GM15510 (cell line): ENCODE results near the gene OR2AG2.
A peak's percentile ranks its signal among the peaks of the same experiment; 100 is the strongest.

Source experiments
- POLR2A ChIP-seq: IDR thresholded peaks from 3 replicates; pipeline ENCODE4 v1.6.1; 2011; ENCODE audit warnings: borderline replicate concordance; ENCODE audit not compliant: insufficient read length; ENCODE audit errors: extremely low read depth

Gene OR2AG2

DNA sequence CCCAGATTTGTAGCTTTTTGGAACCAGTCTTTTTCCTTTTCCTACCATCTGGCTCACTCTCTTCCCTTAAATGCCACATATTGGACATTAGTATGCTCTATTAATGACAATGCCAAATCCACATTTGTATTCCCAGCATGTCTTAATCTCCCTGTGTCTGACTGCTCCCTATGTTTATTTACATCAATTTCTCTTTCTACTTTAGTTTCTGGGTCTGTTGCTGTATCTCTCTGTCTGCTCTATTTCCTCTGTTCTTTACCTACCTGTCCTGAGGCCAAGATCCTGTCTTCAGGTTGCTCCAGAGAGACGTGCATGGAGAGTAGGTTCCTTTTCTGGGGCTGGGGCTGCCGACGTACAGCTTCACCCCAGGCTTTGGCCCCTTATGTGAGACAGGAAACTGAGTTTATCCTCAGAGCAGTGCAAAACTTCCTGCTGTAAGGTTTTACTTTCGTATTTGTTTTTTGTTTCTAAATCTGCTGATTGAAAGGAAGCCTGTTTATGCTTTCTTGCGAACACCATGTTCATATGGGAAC, 25.6 kb downstream of the OR2AG2 start:
- peak; percentile 63 for TF ChIP-seq POLR2A

DNA sequence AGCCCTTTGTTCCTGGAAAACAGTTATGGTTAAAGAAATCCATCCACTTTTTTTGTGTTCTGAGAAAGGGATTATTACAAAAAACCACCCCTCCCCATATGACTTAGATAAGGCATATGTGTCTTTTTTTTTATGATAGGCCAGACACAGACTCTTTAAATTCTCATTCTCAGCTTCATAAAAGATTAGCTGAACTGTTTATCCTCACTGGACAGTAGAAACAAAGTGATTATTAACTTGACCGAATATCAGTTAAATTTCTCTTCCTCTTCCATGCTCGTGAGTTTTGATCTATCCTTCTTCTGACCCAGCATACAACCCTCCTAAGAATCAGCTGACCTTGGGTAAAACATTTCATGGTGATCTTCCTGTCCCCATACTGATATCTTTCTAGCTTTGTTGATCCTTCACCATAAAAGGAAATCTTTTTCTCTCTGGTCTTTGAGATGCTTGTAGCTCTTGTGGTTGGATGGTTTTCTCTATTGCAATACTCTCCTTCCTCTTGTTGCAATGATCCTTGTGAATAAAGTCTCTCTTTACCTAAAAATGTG, 26.2 kb downstream of the OR2AG2 start:
- peak; percentile 27 for TF ChIP-seq POLR2A

DNA sequence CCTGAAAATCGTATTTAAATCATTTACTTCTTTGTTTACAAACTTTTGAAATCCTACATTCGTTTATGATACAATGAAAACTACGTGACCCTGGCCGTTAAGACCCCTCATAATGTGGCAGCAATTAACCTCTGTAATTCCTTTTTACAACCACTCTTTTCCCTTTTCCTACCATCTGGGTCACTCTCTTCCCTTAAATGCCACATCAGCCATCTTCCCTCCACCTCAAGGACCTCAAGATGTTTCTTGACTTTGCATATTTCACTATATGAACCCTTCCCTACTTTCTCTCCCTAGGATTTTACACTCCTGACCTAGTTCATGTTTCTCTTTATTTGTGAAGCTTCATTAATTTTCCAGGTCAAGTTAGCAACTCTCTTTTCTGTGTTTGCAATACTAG, 26.8 kb downstream of the OR2AG2 start:
- no peak for TF ChIP-seq POLR2A

DNA sequence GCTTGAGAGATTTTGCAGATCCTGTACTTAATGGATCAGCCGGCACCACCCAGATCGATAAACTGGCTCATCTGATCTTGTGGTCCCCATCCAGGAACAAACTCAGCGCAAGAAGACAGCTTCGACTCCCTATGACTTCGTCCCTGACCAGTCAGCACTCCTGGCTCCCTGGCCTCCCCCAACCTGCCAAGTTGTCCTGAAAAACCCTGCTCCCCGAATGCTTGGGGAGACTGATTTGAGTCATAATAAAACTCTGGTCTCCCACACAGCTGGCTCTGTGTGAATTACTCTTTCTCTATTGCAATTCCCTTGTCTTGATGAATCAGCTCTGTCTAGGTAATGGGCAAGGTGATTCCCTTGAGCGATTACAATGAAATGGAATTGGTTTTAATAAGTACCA, 29.5 kb downstream of the OR2AG2 start:
- no peak for TF ChIP-seq POLR2A

DNA sequence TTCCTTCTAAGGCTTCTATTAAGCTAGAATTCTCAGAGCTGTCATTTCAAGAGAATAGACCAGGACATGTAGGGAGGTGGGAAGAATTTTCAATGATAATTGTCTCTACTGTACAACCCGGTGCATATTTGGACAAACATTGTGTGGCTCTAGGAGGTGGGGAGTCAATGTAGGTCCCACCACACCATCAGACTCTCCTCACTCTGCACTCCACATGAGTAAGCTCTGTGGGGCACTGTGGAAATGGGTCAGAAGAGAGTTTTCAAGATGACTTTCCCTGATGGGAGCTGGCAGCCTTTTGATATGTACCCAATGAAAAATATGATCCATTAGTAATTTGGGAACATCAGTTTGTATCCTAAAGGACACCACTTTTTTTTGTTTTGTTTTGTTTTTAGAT, 33.2 kb downstream of the OR2AG2 start:
- TF ChIP-seq POLR2A = no peak

DNA sequence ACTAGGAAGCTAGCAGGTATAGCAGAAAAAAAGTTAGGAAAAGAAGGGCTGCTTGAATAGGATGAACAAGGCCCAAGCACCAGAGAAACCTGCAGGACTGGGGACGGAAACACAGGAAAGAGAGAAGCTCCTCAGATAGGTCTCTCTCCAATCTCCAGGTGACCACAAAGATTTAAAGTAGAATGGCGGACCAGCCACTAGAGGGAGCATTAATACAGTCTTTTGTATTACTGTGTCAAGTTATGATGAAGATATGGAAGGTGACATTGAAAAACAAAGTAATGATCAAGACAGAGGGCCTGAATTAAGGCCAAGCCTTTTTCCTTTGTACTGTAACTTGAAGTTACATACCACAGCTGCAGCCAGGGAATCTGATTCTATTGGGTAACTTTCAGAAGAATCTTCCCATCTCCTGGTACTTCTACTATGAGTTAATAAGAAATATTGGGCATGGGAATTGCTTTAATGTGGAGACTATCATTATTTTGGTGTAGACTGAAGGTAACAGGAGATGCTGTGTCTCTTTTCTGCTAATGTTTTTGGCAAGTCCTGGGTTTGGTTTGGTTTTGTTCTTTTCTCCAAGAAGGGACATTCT, 33.8 kb downstream of the OR2AG2 start:
- no peak for TF ChIP-seq POLR2A

DNA sequence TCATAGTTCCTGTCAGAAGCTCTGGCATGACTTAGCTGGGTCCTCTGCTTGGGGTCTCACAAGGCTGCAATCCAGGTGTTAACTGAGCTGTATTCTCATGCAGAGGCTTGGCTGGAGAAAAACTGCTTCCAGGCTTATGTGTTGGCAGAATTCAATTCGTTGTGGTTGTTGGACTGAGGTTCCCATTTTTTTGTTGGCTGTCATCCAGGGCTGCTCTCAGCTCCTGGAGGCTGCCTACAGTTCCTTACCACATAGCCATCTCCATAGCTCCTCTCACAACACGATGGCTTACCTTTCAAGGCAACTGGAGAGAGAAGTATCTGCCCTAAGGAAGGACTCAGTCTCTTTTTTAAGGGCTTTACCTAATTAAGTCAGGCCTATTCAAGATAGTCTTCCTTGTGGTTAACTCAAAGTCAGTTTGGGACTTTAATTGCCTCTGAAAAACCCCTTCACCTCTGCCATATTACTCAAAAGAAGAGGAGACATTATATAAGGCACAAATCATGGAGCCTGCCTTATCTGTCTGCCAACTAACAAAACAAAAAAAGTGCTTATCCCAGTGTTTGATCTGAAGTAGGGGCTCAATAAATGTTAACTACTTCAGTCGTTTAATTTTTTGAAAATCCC, 35.2 kb downstream of the OR2AG2 start:
- TF ChIP-seq POLR2A = no peak

DNA sequence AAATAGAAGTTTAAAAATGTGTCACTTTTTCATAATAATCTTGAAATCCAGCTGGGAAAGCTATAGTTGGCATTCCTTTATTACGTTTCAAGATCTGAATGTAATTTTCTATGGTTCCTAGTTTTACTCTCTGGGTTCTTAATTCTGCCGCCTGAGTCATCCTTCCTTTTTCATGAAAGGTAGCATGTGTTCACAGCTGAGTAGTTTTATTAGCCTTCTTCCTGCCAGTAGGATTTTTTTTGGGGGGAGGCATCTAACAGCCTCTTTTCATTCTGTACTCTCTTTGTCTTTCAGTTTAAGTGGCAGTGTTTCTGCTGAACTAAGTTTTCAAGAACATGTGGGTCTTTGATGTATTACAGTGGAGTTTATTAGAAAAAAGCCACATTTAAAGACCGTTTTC, 36.5 kb downstream of the OR2AG2 start:
- no peak for TF ChIP-seq POLR2A

DNA sequence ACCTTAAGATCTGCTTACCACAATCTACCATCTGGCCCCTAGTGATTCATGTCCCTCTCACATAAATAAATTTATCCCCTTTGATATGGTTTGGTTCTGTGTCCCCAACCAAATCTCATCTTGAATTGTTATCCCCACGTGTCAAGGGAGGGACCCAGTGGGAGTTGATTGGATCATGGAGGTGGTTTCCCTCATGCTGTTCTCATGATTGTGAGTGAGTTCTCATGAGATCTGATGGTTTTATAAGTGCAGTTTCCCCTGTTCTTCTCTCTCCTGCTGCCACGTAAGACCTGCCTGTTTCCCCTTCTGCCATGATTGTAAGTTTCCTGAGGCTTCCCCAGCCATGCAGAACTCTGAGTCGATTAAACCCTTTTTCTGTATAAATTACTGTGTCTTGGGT, 37.2 kb downstream of the OR2AG2 start:
- TF ChIP-seq POLR2A = no peak

DNA sequence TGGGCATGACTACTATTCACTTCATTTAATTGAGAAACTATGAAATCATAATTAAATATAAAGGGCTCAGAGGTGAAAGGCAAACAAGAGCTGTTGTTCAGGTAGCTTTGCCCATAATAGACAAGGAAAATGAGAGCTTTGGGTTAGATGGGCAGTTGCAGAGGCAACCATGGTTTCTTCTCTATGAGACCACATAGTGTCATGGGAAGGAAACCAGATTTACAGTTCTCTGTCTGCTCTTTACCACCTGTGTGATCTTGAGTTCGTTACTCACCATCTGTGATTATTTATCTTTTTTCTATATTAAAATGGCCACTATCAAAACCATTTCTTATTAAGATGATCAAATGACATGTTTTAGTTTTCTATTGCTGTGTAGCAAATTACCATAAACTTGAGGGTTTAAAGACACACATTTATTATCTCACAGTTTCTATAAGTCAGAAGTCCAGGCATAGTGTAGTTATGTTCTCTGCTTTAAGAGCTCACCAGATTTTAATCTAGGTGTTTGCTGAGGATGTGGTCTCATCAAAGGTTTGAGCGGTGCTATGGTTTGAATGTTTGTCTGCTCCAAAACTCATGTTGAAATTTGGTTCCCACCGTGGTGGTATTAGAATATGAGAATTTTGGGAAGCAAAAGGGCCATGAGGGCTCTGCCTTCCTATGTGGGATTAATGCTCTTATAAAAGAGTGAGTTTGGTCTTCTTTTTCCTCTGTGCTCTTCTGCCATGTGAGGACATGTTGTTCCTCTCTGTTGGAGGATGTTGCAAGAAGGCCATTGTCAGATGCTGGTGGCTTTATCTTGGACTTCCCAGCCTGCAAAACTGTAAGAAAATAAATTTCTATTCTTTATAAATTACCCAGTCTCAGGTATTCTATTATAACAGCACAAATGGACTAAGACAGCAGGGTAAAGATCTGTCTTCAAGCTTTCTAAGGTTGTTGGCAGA, 38.2 kb downstream of the OR2AG2 start:
- no peak for TF ChIP-seq POLR2A

DNA sequence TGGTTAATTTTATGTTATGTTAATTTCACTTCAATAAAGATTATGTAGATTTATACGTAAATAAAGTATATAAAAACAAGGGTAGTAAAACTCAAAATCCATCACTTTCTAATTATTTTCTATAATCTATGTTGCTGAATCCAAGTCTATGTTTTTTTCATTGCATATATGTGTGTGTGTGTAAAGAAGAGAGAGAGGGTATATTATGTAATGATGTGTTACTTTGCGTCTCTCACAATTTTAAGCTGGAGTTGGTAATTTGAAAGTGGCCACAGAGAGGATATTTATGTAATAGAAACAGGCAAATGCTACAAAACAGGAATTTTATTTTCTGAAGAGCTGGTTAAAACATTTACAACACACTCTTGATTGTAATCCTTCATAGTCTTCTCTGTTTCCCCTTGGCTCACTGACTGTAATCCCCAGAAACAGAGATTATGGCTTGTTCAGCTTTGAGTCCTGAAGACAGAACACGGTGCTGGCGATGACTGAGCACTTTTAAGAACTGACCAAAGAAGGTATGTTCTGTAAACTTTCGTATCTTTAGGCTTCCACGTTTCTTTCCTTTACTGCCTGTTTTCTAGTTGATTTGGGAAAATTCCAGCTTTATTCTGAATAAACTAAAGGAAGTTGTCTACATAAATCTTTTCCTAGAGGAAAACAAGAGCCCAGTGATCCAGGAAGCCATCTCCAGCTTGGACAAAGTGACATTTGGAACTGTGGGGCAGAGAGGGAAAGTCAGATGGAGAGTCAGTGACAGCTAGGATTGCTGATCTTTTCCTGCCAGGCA, 43.6 kb downstream of the OR2AG2 start:
- no peak for TF ChIP-seq POLR2A

DNA sequence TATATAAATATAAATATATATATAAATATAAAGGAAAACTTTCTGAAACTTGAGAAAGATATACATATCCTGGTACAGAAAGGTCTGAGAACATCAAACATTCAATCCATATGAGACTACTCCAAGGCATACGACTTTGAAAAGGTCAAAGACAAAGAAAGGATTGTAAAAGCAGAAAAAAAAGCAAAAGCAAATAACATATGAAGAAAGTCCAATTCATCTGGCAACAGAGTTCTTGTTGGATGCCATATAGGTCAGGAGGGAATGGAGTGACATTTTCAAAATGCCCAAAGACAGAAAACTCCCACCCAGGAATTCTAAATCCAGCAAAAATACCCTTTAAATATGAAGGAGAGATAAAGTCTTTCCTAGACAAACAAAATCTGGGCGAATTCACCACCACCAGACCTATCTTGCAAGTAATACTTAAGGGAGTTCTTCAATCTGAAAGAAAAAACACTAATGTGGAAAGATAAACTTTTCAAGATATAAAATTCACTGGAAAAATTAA, 46.3 kb downstream of the OR2AG2 start:
- TF ChIP-seq POLR2A = no peak

DNA sequence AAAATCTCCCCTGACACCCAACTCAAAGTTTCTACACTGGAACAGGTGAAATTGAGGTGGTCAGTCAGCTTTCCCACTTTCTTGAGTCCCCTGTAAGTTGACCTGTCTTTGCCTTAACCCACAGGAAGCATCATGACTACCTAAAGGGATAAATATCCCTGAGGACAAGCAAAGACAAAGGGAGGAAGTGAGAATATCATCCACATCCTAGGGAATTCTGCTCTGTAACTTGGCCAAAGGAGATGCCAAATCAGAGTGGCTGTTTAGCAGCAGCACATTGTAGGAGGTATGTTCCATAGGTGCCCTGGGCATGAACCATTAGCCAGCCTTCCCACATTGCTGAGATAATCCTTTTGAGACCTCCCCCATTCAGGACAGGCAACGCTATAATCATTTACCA, 47.8 kb downstream of the OR2AG2 start:
- no peak for TF ChIP-seq POLR2A

DNA sequence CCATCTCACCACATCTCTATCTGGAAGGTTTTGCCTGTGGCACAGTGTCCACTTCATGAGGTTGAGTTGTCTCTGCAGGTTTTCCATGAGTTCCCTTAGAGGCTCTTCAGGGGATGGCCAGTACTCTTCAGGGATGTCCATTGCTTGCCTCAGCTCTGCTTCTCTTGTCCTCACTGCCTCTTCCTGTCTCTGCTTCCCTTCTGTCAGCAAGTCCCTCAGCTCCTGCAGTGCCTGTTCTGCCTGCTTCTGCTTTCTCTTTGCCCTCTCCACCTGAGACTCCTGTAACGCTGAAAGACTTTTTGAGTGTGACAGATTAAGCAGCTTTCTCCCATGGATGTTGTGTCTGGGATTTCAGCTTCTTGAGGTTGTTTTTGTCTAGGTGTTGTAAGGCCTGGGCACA, 50.4 kb downstream of the OR2AG2 start:
- no peak for TF ChIP-seq POLR2A
